Fibroblast of lung (primary cell): ENCODE results near the gene TMEM175. TPM values are rescaled to one million over a fixed set of nuclear protein-coding genes. Genes with fewer than 3 reads are reported as not detected.
"Not testable (repeated sequence)": the region's sequence is repeated elsewhere in the genome, so short reads cannot be mapped to it uniquely, and the experiment has no call there.

Experiments used
- DNase-seq, 2 donors: peaks; one replicate each; pipeline versions ENCODE4 v3.0.0 to v3.0.0-alpha.2; 2010; ENCODE audit warnings: low read depth in 2 of 2
- H2AFZ ChIP-seq: 2 replicates; pipeline ENCODE4 v1.5.1; 2012; ENCODE audit warnings: low read length, control low read depth, inconsistent platforms
- H3K27ac ChIP-seq: 2 replicates; pipeline ENCODE4 v1.5.1; 2011; ENCODE audit warnings: low read length, control low read depth; ENCODE audit not compliant: insufficient read depth
- H3K27me3 ChIP-seq: 2 replicates; pipeline ENCODE4 v1.5.1; 2011; ENCODE audit warnings: mild to moderate bottlenecking, low read length; ENCODE audit not compliant: control insufficient read depth, insufficient read depth
- H3K36me3 ChIP-seq: 2 replicates; pipeline ENCODE4 v1.5.1; 2011; ENCODE audit warnings: low read length; ENCODE audit not compliant: control insufficient read depth, insufficient read depth
- H3K4me1 ChIP-seq: 2 replicates; pipeline ENCODE4 v1.5.1; 2011; ENCODE audit warnings: low read length; ENCODE audit not compliant: control insufficient read depth, insufficient read depth; ENCODE audit errors: extremely low read depth
- H3K4me2 ChIP-seq: 2 replicates; pipeline ENCODE4 v1.5.1; 2011; ENCODE audit warnings: low read length, control low read depth; ENCODE audit not compliant: insufficient read depth; ENCODE audit errors: extremely low read depth
- H3K4me3 ChIP-seq, 4 experiments: fragments of 200-600 bp in 1 of 4; sonication (generic) in 1 of 4; replicated peaks in 1 of 4; 2 replicates each; pipeline ENCODE4 v1.5.1; 2011 to 2016; ENCODE audit warnings: low read length in 4 of 4, low read depth in 3 of 4, mild to moderate bottlenecking in 3 of 4, control low read depth in 2 of 4, inconsistent platforms in 1 of 4, mixed read lengths in 1 of 4; ENCODE audit not compliant: insufficient read depth in 1 of 4; ENCODE audit errors: control extremely low read depth in 1 of 4
- H3K79me2 ChIP-seq: 2 replicates; pipeline ENCODE4 v1.5.1; 2012; ENCODE audit warnings: mild to moderate bottlenecking, low read length, inconsistent platforms; ENCODE audit not compliant: control insufficient read depth, insufficient read depth
- H3K9ac ChIP-seq: 2 replicates; pipeline ENCODE4 v1.5.1; 2011; ENCODE audit warnings: mild to moderate bottlenecking, low read length, control low read depth; ENCODE audit not compliant: insufficient read depth
- H3K9me3 ChIP-seq: 2 replicates; pipeline ENCODE4 v1.5.1; 2012; ENCODE audit warnings: low read depth, low read length; ENCODE audit not compliant: control insufficient read depth, insufficient read depth
- H4K20me1 ChIP-seq: 2 replicates; pipeline ENCODE4 v1.5.1; 2011; ENCODE audit warnings: low read length; ENCODE audit not compliant: control insufficient read depth, insufficient read depth; ENCODE audit errors: extremely low read depth
- EZH2 ChIP-seq: IDR thresholded peaks from 2 replicates; pipeline ENCODE4 v1.5.1; 2012; ENCODE audit warnings: low read length, control low read depth, mild to moderate bottlenecking; ENCODE audit errors: missing control alignments
- polyA plus RNA-seq, 2 donors: library from polyadenylated mRNA; depleted of rRNA in 1 of 2; stranded (reverse) in 1 of 2; unstranded in 1 of 2; fragments of >200 nt; gene quantifications; 2 replicates each; pipeline ENCODE4 v1.2.1, GENCODE V29; 2011 to 2012; ENCODE audit warnings: missing spikeins in 1 of 2
- total RNA-seq: library from RNA; depleted of rRNA; stranded (reverse); fragments of >200 nt; gene quantifications from 2 replicates; pipeline ENCODE4 v1.2.1, GENCODE V29; 2014
- TF ChIP-seq, protein P1 (sequence below), 2 donors: IDR thresholded peaks in 1 of 2; conservative IDR thresholded peaks in 1 of 2; 1 replicate in 1 of 2; 2 replicates in 1 of 2; pipeline ENCODE4 v1.5.1; 2011 to 2012; ENCODE audit warnings: low read length in 2 of 2, control low read depth in 1 of 2, inconsistent platforms in 1 of 2, low read depth in 1 of 2, mild to moderate bottlenecking in 1 of 2

TMEM175 gene
- total and polyA plus RNA-seq, 2 donors (not counting 1 experiment from before 2014, with no cell fraction given), result 16.3 to 23.9 TPM

DNA sequence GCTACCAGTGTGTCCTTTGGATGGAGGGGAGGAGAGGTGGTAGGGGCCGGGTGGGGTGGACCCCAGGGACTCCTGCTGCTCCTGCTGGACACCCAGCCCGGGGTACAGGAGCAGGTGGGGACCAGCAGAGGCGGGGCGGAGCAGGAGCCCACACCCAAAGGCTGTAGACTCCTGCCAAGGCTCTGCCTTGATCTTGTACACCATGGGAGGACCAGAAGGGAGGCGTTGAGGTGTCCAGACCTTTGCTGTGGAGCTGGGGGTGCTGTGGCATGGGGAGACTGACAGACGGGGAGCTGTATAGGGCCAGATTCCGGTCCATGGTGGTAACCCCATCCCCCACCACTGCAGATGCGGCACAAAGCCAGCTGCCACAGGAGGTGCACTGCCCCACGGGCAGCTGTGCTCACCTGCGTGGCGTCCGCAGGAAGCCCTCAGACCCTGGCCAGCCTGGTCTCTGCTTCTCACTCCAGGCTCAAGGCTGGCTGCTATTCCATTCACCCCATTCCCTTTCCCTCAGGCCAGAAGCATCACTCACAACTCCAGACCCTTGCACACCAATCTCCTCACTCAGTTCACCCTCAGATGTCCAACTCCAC lies 65.9 kb downstream of the TMEM175 start:
- no peak overlapping the region for H2AFZ ChIP-seq
- TF ChIP-seq, protein P1, sequence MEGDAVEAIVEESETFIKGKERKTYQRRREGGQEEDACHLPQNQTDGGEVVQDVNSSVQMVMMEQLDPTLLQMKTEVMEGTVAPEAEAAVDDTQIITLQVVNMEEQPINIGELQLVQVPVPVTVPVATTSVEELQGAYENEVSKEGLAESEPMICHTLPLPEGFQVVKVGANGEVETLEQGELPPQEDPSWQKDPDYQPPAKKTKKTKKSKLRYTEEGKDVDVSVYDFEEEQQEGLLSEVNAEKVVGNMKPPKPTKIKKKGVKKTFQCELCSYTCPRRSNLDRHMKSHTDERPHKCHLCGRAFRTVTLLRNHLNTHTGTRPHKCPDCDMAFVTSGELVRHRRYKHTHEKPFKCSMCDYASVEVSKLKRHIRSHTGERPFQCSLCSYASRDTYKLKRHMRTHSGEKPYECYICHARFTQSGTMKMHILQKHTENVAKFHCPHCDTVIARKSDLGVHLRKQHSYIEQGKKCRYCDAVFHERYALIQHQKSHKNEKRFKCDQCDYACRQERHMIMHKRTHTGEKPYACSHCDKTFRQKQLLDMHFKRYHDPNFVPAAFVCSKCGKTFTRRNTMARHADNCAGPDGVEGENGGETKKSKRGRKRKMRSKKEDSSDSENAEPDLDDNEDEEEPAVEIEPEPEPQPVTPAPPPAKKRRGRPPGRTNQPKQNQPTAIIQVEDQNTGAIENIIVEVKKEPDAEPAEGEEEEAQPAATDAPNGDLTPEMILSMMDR (conservative IDR thresholded peaks at IDR 0.05 in 1 of 2, IDR thresholded peaks at IDR 0.05 in 1 of 2; ENCODE audit: low read depth in 1 of 2, low read length in 2 of 2), result no peak
- peak; percentile 12 for TF ChIP-seq EZH2
- no peaks in the 10 kb centered on the region for H3K79me2 ChIP-seq
- peaks cover 41% of the 10 kb centered on the region for H3K27me3 ChIP-seq
- H3K9me3 ChIP-seq, result no peaks in the 10 kb centered on the region
- H3K4me3 ChIP-seq, result no peak overlapping the region
- H3K9ac ChIP-seq, result no peak overlapping the region
- no peaks in the 10 kb centered on the region for H4K20me1 ChIP-seq
- DNase-seq, result no peak
- no peaks in the 10 kb centered on the region for H3K36me3 ChIP-seq
- H3K27ac ChIP-seq, result no peak overlapping the region
- H3K4me1 ChIP-seq, result no peaks in the 10 kb centered on the region
- H3K4me2 ChIP-seq, result no peak overlapping the region

DNA sequence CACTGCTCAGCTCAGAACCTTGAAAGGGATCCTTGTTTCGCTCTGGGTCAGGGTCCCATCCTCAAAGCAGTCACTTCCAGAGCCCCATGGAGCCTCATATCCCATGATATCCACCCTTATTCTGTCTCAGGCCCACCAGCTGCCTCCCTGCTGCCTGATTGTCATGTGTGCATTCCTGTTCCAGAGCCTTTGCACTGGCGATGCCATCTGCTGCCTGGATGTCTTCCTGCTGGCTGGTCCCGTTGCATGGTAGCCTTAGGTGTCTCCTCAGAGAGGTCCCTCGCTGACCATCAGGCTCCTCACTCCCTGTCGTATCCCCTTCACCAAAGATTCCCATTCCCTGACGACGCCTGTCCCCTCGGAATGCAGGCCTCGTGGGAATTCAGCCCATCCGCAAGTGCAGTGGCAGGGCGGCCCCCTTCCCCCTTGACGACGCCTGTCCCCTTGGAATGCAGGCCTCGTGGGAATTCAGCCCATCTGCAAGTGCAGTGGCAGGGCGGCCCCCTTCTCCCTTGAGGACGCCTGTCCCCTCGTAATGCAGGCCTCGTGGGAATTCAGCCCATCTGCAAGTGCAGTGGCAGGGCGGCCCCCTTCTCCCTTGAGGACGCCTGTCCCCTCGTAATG lies 67.1 kb downstream of the TMEM175 start:
- H2AFZ ChIP-seq, H3K36me3 ChIP-seq, H3K4me3 ChIP-seq, DNase-seq, H3K9ac ChIP-seq, H3K79me2 ChIP-seq, H3K4me1 ChIP-seq, H3K4me2 ChIP-seq, H4K20me1 ChIP-seq, H3K27ac ChIP-seq, H3K9me3 ChIP-seq: not testable (repeated sequence)
- peak; percentile 45 for TF ChIP-seq EZH2
- H3K27me3 ChIP-seq, result peaks cover 48% of the 10 kb centered on the region

DNA sequence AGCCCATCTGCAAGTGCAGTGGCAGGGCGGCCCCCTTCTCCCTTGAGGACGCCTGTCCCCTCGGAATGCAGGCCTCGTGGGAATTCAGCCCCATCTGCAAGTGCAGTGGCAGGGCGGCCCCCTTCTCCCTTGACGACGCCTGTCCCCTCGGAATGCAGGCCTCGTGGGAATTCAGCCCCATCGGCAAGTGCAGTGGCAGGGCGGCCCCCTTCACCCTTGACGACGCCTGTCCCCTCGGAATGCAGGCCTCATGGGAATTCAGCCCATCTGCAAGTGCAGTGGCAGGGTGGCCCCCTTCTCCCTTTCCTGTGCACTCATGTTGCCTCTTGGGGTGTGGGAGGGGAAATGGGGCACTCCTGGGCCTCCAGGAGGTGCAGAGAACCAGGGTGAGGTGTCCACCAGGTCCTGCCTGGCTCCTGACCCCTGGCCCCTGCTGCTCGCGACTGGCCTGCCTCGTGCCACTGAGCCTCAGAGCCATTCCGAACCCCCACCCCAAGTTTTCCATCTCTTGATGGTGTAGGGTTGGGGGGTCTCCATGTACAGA lies 67.7 kb downstream of the TMEM175 start:
- Histone ChIP-seq H3K4me1 (no peaks in the 10 kb centered on the region), H3K79me2 (no peaks in the 10 kb centered on the region), H3K27me3 (peaks cover 48% of the 10 kb centered on the region), H3K4me2 (no peak overlapping the region), H3K9ac (no peak overlapping the region), H3K9me3 (no peaks in the 10 kb centered on the region), H2AFZ (no peak overlapping the region), H3K4me3 (no peak overlapping the region), H4K20me1 (no peaks in the 10 kb centered on the region), H3K27ac (no peak overlapping the region), H3K36me3 (no peaks in the 10 kb centered on the region)
- TF ChIP-seq, protein P1 (conservative IDR thresholded peaks at IDR 0.05 in 1 of 2, IDR thresholded peaks at IDR 0.05 in 1 of 2; ENCODE audit: low read depth in 1 of 2, low read length in 2 of 2), result no peak
- no peak for TF ChIP-seq EZH2
- DNase-seq, result no peak
